NCI-H226 (cell line): ENCODE results near the gene ZNF664.
"Not testable (repeated sequence)": the region's sequence is repeated elsewhere in the genome, so short reads cannot be mapped to it uniquely, and the experiment has no call there.

Source experiments
- DNase-seq: peaks from one replicate; pipeline ENCODE4 v3.0.0-alpha.2; 2015

Gene ZNF664

DNA sequence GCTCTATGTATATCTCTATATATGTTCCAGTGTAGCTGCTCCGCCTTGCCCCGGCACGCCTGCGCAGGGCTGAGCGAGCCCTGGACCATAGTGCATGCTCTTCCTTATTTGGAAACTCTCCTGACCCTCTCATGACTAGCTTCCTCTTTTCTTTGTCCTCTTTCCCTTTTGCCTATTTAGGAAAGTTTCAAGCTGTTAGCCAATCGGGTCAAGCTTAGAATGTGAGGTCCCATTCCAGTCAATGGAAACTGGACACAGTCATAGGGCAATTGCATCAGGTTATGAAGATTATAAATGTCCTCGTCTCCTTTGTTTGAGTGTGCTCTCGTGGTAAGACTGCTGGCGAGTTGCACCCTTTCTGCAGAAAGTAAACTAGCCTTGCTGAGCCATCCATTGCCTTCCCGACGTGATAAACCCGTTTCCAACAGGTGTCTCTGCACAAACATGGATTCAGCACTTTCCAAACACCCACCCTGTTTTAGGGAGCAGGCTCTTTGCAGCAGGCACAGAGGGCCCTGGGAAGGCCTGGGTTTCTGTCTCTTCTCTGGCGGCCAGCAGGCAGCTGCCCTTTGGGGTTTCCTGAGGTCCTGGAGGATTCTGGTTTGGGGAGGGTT is 31.3 kb upstream of the ZNF664 start:
- no peak for DNase-seq

DNA sequence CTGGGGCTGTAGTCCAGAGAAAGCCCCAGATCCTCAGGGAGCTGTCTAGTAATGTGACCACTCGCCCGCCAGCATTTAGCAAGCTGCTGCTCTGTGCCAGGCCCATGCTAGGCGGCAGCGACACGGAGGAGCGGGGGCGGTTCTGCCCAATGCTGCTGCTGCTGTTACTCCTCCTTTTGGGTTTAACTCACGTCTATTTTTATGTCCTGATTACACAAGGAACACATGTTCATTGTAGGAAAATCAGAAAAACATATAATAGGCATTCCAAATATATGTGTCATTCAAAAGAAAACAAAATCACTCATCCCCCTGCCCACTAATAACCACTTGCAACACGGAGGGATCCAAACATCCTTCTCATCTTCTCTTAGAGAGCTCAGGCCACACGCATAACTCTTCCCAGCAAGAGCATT is 30.8 kb upstream of the ZNF664 start:
- DNase-seq, result no peak

DNA sequence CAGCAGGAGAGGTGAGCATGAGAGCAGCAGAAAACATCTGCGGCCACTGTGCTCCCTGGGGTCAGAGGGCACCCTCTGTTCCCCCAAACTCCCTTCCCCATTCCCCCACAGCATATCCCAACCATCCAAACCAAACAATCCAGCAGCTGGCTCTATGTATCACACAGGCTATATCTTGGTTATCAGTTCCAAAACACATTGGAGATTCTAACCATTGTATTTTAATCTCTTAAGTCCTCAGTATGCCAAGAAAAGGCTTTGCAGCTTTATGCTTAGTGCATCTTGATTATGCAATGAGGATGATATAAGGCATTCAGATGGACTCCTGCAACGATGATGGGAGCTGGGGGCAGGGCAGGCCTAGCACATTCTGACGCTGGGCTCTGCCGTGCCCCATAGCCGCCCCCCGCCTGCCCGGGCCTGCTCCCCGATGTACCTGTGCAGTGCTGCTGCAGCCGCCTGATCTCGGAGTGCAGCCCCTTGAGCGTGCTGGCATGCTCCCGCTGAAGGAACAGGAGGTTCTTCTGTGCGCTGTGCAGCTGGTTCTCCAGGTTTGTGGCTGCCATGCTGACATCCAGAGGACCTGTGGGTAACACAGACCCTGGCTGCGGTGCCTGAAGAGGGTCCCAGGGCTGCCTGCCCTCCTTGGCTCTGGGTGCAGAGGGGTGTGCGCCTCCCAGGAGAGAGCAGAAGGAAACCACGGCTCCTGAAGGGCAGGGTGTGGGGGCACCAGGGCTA is 29.9 kb upstream of the ZNF664 start:
- no peak for DNase-seq

DNA sequence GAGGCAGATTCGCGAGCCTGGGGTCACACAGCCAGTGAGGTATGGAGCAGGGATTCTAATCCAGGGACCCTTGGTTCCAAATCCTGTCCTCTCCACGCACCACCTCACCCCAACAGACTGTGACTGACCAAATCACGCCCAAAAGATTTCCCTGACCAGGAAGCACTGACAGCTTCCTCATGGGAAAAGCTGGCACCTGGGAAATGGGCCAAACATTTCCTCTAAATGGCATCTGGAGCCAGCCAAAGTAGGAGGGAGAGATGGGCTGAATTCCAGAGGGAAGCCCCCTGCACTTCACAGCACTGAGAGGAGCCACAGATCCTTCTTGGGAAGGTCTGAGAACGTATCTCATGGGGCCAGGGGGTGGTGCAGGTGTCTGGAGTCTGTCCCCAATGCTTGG is 29.2 kb upstream of the ZNF664 start:
- no peak for DNase-seq

DNA sequence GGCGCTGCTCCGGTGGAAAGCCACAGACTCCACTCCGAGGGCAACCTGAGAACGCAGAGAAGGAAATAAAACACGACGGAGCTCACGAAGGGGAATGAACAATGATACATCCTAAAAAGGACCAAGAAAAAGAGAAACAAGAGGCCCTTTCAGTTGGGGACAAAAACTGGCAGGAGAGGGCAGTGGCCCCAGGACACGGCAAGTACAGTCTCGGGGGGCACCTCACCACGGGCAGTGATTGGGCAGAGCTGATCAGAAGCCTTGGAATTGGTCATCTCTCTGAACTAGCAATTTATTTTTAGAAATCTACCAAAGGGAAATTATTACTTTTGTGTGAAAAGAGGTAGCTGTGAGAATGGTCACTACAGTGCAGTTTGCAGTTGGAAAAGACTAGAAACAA is 28.3 kb upstream of the ZNF664 start:
- DNase-seq, result no peak

DNA sequence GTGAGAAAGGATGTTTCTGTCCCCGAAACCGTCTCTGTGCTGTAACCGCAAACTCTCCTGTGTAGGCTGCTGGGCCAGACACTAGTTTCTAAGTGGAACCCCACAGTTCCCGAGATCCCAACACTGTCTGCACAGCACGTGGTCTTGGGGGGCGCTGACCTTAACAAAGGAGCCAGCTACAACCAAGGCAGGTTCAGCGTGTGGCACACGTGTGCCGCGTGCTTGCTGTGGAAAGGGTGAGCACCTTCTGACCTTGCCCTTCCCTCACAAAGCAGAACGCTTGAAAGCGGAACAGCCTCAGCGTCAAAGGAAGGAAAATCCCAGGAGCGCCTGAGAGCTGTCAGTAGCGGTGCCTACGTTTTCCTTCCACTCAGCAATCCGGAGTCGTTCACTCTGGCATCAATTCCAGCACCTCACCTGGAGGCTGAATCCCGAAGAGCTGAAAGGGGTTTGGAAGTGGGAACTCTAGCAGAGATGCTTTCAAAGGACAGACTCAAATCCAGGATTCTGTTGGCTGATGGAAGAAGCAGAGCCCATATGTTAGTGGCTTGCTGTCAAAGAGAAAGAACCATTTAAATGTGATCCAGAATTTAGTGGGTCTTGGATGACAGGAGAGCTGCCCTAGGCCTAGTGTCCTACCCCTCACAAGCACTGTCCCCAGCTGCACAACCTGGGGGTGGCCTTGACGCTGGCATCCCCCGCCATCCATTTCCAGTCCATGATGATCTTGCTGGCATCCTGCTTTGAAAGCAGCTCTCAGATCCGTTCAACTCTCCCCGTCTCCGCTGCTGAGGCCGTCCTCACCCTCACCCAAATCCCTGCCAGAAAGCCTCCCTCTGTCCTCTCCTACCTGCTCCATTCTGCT is 27.5 kb upstream of the ZNF664 start:
- DNase-seq, result no peak

DNA sequence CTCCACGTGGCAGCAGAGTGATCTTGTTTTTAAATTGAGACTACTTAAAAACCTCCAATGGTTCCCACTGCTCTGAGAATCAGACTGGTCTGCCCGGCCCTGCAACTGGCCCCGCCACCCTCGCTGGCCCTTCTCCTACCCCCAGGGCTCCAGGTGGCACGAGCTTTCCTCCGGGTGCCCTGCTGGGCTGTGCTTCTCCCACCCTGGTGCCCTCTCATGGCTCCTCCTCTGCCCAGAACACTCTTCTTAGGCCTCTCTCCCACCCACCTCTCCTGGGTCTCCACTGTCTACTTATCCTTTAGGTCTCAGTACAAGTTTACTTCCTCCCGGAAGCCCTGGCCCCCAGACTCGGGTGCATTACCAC is 26.9 kb upstream of the ZNF664 start:
- DNase-seq, result no peak

DNA sequence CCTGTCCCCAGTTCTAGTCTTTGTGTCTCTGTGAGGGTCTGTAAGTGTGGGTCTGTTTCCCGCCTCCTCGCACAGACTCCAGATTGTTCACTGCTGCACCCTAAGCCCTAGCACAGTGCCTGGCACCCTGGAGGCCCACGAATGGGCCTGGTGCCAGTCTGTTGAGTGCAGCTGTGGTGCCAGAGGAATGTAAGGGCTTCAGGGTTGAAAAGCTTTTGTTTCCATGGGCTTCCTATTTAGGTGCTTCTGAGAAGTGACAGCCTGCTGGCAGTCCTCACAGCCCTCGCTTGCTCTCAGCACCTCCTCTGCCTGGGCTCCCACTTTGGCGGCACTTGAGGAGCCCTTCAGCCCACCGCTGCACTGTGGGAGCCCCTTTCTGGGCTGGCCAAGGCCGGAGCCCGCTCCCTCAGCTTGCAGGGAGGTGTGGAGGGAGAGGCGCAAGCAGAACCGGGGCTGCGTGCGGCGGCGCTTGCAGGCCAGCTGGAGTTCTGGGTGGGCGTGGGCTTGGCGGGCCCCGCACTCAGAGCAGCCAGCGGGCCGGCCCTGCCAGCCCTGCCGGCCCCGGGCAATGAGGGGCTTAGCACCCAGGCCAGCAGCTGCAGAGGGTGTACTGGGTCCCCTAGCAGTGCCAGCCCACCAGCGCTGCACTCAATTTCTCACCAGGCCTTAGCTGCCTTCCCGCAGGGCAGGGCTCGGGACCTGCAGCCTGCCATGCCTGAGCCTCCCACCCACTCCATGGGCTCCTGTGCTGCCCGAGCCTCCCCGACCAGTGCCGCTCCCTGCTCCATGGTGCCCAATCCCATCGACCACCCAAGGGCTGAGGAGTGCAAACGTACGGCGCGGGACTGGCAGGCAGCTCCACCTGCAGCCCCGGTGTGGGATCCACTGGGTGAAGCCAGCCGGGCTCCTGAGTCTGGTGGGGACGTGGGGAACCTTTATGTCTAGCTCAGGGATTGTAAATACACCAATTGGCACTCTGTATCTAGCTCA is 26.2 kb upstream of the ZNF664 start:
- not testable (repeated sequence) for DNase-seq

DNA sequence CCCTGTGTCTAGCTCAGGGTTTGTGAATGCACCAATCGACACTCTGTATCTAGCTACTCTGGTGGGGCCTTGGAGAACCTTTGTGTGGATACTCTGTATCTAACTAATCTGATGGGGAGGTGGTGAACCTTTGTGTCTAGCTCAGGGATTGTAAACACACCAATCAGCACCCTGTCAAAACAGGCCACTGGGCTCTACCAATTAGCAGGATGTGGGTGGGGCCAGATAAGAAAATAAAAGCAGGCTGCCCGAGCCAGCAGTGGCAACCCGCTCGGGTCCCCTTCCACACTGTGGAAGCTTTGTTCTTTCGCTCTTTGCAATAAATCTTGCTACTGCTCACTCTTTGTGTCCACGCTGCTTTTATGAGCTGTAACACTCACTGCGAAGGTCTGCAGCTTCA is 25.5 kb upstream of the ZNF664 start:
- not testable (repeated sequence) for DNase-seq

DNA sequence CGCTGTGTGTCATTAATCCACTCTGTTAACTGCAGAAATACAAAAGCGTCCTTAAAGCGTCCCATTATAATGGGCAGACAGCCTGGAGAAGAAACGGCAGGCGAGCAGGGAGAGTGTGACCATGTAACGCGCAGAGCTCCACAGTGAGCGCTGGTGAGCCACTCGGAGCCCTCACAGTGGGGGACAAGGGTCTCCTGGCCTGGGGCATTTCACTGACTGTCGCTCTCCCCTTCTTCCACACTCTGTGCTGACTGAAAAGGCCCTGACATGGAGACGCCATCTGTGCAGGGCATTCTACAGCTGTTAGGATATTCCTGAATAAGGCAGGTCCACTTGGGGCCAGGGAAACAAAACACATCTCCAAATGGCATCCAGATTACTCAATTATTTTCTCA is 24.6 kb upstream of the ZNF664 start:
- no peak for DNase-seq

DNA sequence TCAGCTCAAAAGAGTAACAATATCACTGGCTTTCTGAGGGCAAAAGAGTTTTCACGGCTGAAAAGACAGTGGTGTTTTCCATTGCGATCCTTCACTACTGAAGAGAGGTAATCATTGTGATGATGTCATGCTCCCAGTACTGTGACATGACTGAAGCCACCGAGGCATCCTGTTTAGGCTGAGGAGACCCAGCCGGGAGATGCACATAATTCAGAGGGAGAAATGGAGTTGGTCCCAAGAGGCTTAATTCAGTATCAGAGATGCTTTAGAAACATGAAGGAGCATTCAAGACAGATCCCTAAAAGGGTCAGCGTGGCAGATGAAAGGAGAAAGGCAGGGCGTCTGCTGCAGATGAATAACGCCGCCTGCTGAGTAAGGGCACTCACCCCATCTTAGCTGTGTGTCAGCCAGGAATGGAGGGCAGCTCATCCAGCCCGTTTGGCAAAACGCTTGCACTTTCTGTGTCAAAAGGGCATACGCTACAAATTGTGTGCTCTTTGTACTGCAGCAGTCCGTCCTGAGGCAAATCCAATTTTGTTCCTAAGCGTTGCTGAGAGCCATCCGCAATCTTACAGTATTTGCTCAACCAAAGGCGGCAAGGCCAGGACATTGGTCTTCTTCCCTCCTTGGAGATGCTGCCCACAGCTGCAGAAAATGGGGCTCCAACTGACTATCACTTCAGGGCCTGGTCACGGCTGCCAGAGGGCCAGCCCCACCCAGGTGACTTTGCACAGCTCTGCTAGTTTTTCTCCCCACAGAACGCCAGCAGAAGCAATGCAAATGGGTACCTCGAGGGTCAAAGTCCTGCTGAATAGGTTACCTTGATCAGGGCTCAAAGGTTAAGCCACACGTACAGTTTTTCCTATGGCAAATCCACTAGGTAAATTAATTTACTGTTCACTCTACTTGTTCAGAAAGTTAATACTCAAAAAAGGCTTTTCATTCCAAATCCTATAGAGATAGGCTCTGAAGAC is 23.9 kb upstream of the ZNF664 start:
- DNase-seq, result no peak

DNA sequence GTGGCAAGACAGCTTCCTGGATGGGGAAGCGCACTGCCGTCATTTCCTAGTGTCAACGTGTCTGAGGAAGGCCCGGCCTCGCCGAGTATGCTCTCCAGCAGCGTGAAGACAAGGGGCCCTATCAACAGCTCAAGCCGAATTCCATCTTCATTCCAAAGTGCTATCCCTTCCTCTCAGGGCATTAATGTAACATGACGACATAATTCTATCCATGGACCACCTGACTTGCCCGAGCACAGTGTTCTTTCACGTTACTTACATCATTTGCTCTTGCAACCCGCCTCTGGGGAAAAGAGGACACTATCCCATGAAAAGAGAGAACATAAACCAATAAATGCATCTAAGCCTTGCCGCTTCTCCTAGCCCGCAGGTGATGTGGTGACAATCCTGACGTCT is 23.2 kb upstream of the ZNF664 start:
- no peak for DNase-seq

DNA sequence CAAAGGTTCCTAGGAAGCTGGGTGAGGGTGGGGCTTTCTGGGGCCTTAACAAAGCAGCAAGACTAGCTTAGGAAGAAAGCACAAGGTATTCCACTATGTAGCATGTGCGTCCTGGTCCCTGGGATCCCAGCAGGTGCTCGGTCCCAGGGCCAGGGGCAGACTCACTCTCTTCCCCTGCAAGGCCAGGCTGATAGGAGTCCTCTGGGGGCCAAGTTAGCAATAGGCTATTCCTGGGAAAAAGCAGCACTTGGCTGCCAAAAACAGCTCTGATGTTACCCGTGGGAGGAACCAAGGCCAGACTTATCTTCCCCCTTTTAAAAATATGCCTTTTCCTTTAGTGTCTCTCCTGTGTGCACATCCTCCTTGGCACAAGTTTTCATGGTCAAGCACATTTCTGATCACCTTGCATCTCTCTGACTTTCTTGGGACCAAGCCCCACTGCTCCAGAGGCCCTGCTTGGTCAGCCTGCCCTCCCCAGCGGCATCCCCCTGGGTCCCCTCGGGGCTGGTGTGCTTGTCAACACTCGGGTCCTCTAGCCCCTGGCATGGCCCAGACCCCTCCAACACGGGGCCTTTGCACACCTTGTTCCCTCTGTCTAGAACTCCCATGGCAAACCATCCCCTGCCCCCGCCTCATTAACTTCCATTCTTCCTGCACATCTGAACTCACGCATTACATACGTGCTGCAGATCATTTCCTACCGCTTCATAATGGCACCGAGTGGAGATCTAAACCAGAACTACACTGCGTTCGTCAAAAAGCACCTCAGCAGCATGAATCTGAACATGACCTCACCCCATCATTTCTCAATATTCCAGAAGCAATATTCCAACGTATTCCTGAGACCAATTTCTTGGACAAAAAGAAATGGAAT is 22.3 kb upstream of the ZNF664 start:
- no peak for DNase-seq

DNA sequence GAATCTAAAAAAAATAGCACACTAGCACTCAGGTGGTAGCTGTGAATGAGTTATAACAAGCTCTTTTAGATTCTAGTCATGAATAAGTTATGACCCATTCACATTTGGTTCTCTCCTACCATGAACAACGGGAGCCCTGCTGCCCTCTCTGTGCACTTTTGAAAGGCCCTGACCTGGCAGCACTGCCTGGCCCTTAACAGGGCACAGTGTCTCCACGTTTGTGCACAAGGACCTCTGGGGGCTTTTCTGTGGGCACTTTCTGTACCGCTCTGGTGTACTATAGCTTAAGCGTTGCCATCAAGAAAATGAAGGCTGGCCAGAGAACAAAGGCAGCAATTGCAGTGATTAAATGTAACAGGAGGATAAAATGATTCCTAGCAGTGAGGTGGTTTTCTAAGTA is 21.5 kb upstream of the ZNF664 start:
- no peak for DNase-seq

DNA sequence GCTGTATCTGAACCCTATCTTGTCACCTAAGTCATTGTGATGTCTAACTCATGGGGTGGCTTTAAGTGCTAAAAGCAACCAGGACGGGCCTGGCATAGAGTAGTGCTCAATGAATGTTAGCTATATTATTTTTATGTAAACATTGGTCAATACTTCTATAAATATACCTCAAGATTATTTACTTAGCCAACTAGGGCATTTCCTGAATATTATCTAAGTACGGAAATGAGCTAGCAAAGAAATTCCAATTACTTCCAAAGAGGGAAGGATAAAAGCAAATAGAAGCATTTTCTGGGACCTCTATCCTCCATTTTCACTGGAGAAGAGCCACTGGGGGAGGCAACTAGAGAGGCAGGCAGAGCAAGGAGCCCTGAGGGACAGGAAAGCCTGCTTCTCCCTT is 21.0 kb upstream of the ZNF664 start:
- DNase-seq, result no peak

DNA sequence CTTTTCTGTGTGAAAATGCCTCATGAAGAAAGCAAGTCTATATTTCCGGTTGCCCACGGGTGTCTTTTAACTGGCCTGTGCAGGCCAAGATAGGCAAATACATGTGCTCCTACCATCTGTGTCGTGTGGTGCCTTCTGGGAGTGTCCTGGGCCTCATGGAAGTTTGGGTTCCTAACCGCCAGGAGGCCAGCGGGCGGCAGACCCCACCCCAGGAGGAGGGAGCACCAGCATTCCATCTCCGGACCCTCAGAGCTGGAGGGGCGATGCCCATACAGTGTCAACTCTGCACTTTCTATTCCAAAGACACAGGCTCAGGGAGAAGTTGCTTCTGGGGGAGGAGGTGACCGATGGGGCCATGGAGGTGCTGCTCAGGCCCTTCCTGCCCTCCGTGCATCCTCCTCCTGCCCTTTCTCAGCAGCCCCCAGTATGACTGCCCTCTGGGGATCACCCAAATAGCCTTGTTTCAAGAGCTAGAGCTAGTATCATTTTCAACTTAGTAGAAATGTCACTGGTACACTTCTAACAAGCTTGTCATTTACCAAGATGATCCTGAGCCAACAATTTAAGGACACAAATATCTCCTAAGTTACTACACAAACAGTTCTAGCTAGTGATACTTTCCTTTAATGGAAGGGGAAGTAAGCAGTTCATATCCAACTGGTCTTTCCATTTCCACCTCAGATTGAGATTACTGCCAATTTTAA is 18.2 kb upstream of the ZNF664 start:
- no peak for DNase-seq

DNA sequence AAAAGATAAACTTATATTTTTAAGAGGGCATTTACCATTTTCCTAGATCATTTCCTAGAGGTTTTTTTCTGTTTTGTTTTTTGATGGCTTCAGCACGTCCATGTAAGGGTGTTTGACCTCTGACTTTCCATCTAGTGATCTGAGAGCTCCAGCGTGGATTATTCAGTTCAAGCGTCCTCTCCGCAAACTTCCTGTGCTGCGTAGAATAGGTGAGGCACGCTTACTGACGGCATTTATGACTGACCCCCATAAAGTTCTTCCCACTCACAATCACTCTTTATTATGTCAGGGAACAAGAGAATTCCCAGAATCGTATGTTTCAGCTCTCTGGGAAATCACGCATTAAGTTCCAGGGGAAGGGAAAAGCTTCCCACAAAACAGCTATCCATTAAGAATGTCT is 16.8 kb upstream of the ZNF664 start:
- no peak for DNase-seq

DNA sequence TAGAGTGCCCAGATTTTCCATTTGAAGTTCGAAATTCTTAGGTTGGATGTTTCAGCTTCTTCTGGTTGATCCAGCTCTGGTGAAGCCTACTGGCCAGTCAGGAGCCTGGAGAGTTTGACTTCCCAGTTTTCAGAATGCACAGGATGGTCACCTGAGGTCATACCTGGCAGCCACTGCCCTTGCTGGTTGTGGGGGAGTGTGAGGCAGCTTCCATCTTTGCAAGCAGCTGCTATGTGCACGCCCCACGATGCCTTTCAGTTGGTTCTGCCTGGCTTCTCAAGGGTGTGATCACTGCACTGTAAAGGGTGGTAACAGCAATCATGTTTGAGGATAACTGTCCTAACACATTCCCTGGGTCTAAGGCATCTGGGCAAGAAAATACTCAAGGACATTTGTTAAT is 15.8 kb upstream of the ZNF664 start:
- no peak for DNase-seq

DNA sequence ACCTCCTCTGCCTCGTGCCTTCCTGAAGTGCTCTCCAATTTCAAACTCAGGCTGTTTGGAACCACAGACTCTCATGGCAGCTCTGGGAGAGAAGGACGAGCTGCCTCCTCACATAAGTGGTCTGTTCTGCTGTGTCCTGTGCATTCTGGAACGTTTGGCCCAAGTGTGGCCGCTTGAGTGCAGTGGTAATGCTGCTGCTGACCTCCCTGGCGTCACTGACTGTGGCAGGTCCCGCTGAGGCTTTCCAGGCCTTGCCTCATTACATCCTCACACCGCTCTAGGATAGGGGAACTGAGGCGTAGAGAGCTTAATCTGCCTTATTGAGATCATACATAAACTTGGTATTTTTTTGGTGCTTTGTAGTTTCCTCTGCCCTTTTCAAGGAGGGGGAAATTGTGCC is 14.6 kb upstream of the ZNF664 start:
- DNase-seq, result no peak

DNA sequence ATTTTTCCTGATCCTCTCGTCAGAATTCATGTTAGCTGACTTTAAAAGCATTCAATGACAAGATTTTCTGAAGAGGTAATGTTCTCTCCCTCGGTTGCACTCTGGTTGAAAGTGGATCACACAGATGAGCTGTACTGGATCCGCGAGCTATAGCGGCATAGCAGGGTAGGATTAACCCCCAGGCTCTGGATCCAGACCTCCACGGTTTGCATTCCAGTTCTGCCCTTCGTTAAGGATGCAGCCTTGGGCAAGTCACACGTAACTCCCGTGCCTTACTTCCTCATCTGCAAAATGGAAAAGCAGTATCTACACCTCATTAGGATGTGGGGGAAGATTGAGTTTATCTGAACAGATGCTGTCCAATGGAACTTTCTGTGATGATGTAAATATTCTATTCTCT is 14.1 kb upstream of the ZNF664 start:
- no peak for DNase-seq
